DOHH2 (cell line): ENCODE measurements around the gene RSAD2.

Experiments used
- H3F3A ChIP-seq: fragments of 200-600 bp; sonication (generic), shearing (Covaris generic); 2 replicates; pipeline ENCODE4 v1.6.0; 2016; ENCODE audit warnings: antibody characterized with exemption, mild to moderate bottlenecking; ENCODE audit not compliant: control insufficient read depth, insufficient read depth
- H3K27ac ChIP-seq: fragments of 200-600 bp; sonication (generic); 2 replicates; pipeline ENCODE4 v1.5.1; 2014; ENCODE audit warnings: low read depth, mild to moderate bottlenecking, low read length, moderate library complexity
- H3K27me3 ChIP-seq: fragments of 200-600 bp; sonication (generic); 2 replicates; pipeline ENCODE4 v1.6.1; 2014; ENCODE audit warnings: mild to moderate bottlenecking, low read length, mixed read lengths; ENCODE audit not compliant: control insufficient read depth
- H3K36me3 ChIP-seq: fragments of 200-600 bp; sonication (generic); 2 replicates; pipeline ENCODE4 v1.6.1; 2014; ENCODE audit warnings: mild to moderate bottlenecking, low read length, moderate library complexity, mixed read lengths; ENCODE audit not compliant: control insufficient read depth
- H3K4me1 ChIP-seq: fragments of 200-600 bp; sonication (generic); 2 replicates; pipeline ENCODE4 v1.6.1; 2014; ENCODE audit warnings: mild to moderate bottlenecking, low read length, mixed read lengths; ENCODE audit not compliant: control insufficient read depth
- H3K4me2 ChIP-seq: fragments of 200-600 bp; sonication (generic); 2 replicates; pipeline ENCODE4 v1.6.0; 2014; ENCODE audit warnings: mild to moderate bottlenecking, low read length, moderate library complexity
- H3K4me3 ChIP-seq: fragments of 200-600 bp; sonication (generic); 2 replicates; pipeline ENCODE4 v1.5.1; 2014; ENCODE audit warnings: mild to moderate bottlenecking, low read length, mixed read lengths
- H3K79me2 ChIP-seq: fragments of 200-600 bp; sonication (generic); 2 replicates; pipeline ENCODE4 v1.6.1; 2014; ENCODE audit warnings: mild to moderate bottlenecking, low read length, mixed read lengths; ENCODE audit not compliant: control insufficient read depth
- H3K9me2 ChIP-seq: fragments of 200-600 bp; sonication (generic); replicated peaks from 2 replicates; pipeline ENCODE4 v1.6.1; 2014; ENCODE audit warnings: mild to moderate bottlenecking, low read length, mixed read lengths; ENCODE audit not compliant: control insufficient read depth
- H3K9me3 ChIP-seq: fragments of 200-600 bp; sonication (generic); 2 replicates; pipeline ENCODE4 v1.6.1; 2014; ENCODE audit warnings: antibody characterized with exemption, low read length, mixed read lengths; ENCODE audit not compliant: control insufficient read depth, insufficient read depth
- H4K20me1 ChIP-seq: fragments of 200-600 bp; sonication (generic); 2 replicates; pipeline ENCODE4 v1.6.0; 2014; ENCODE audit warnings: low read depth, mild to moderate bottlenecking, antibody characterized with exemption, low read length, moderate library complexity; ENCODE audit not compliant: control insufficient read depth, insufficient read depth
- EZH2phosphoT487 ChIP-seq: fragments of 200-600 bp; sonication (generic); IDR thresholded peaks from 2 replicates; pipeline ENCODE4 v1.6.1; 2017; ENCODE audit warnings: borderline replicate concordance, mild to moderate bottlenecking, antibody characterized with exemption, low read length, moderate library complexity, mixed read lengths
- TF ChIP-seq, protein P1 (sequence below): fragments of 200-600 bp; sonication (generic); IDR thresholded peaks from one replicate; pipeline ENCODE4 v1.5.1; 2014; ENCODE audit warnings: antibody characterized with exemption, mild to moderate bottlenecking, low read depth, low read length; ENCODE audit not compliant: poor library complexity, severe bottlenecking

RSAD2 gene

DNA sequence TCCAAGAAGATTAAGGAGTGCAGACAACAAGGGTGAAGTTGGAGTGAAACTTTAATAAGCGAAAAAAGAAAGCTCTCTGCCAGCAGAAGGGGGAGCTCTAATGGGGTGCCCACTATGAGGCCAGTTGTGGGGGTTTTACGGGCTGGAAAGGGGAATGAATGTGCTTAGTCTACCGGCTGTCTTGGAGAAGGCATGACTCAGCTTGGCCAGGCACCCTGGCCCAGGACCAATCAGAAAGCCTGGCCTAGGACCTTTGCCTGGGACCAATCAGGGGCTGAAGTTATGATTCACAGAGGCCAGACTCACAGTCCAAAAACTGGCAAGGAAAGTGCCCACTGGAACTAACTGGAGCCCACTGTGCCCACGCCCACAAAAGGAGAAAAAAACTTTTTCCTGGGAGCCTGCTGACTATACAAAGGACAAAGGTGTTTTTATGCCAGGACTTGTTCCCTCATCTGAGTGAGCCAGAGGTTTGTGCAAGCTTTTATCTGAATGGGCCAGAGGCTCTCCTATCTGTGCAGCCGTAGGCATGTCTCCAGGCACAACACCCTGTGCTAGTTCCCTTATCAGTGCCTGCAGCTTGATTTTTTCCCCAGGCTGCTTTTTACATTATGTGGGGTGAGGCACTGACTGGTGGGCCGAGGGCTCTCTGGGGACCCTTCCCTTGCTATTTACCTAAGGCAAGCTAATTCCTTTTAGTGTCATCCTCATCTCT is 30.5 kb upstream of the RSAD2 start:
- no peak overlapping the region for H3K27ac ChIP-seq
- H3K9me3 ChIP-seq: peaks cover 47% of the 10 kb centered on the region
- no peak overlapping the region for H3K4me3 ChIP-seq
- no peak for TF ChIP-seq EZH2phosphoT487
- TF ChIP-seq, protein P1, sequence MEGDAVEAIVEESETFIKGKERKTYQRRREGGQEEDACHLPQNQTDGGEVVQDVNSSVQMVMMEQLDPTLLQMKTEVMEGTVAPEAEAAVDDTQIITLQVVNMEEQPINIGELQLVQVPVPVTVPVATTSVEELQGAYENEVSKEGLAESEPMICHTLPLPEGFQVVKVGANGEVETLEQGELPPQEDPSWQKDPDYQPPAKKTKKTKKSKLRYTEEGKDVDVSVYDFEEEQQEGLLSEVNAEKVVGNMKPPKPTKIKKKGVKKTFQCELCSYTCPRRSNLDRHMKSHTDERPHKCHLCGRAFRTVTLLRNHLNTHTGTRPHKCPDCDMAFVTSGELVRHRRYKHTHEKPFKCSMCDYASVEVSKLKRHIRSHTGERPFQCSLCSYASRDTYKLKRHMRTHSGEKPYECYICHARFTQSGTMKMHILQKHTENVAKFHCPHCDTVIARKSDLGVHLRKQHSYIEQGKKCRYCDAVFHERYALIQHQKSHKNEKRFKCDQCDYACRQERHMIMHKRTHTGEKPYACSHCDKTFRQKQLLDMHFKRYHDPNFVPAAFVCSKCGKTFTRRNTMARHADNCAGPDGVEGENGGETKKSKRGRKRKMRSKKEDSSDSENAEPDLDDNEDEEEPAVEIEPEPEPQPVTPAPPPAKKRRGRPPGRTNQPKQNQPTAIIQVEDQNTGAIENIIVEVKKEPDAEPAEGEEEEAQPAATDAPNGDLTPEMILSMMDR: no peak
- no peaks in the 10 kb centered on the region for H3K4me1 ChIP-seq
- no peaks in the 10 kb centered on the region for H3F3A ChIP-seq
- H3K27me3 ChIP-seq: no peaks in the 10 kb centered on the region
- H4K20me1 ChIP-seq: no peaks in the 10 kb centered on the region
- H3K79me2 ChIP-seq: no peaks in the 10 kb centered on the region
- H3K36me3 ChIP-seq: no peaks in the 10 kb centered on the region
- H3K9me2 ChIP-seq: no peaks in the 10 kb centered on the region
- no peak overlapping the region for H3K4me2 ChIP-seq

DNA sequence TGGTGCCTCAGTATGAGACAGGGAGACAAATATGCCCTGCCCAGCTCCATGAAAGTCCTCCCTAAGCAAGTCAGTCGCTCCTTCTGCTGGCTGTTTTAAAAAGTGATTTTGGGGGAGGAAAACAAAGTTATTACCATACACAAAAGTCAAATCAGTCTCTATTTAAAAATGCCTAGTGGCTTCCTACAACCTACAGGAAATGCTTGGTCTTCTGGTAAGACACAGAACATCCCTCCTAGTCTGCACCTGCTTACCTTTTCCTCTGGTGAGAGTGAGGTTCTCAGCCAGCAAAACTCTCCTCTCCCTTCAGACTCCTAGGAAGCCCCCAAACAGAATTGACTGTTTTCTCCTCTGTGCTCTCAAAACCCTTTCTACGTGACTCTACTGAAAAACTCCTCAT is 25.4 kb upstream of the RSAD2 start:
- H4K20me1 ChIP-seq: no peaks in the 10 kb centered on the region
- H3F3A ChIP-seq: no peaks in the 10 kb centered on the region
- no peak overlapping the region for H3K27ac ChIP-seq
- no peak overlapping the region for H3K4me3 ChIP-seq
- H3K4me2 ChIP-seq: no peak overlapping the region
- TF ChIP-seq, protein P1: no peak
- no peak for TF ChIP-seq EZH2phosphoT487
- H3K9me3 ChIP-seq: no peaks in the 10 kb centered on the region
- H3K36me3 ChIP-seq: no peaks in the 10 kb centered on the region
- H3K9me2 ChIP-seq: no peaks in the 10 kb centered on the region
- H3K27me3 ChIP-seq: no peaks in the 10 kb centered on the region
- H3K4me1 ChIP-seq: no peaks in the 10 kb centered on the region
- no peaks in the 10 kb centered on the region for H3K79me2 ChIP-seq

DNA sequence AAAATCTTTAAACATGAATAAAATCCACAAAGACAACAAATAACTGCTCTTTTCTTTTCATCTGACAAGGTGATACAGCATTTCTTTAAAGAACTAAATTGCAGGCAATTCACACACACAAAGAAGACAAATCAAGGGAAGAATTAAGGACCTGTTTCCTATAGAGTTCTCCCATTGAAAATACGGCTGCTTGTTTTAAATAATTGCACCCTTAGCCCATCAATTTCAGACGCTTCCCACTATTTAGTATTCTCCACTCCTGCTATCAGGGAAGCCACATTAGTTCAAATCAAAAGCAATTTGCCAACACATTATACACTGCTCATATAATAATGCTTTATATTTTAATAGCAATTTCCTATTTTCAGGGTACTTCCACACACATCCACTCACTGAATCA is 23.2 kb upstream of the RSAD2 start:
- no peak for TF ChIP-seq EZH2phosphoT487
- TF ChIP-seq, protein P1: no peak
- H3K27ac ChIP-seq: no peak overlapping the region
- H3K4me3 ChIP-seq: no peak overlapping the region
- H3F3A ChIP-seq: no peaks in the 10 kb centered on the region
- H3K9me2 ChIP-seq: no peaks in the 10 kb centered on the region
- no peak overlapping the region for H3K4me2 ChIP-seq
- no peaks in the 10 kb centered on the region for H3K27me3 ChIP-seq
- H3K36me3 ChIP-seq: no peaks in the 10 kb centered on the region
- H4K20me1 ChIP-seq: no peaks in the 10 kb centered on the region
- no peaks in the 10 kb centered on the region for H3K79me2 ChIP-seq
- H3K9me3 ChIP-seq: peaks cover 8% of the 10 kb centered on the region; the same call in 1 of the 2 replicates
- no peaks in the 10 kb centered on the region for H3K4me1 ChIP-seq
